Karpas-422 (cell line): ENCODE data around the gene SENP7. TPM values are rescaled to one million over a fixed set of nuclear protein-coding genes. Genes with fewer than 3 reads are reported as not detected.
"Not testable (repeated sequence)": the region's sequence is repeated elsewhere in the genome, so short reads cannot be mapped to it uniquely, and the experiment has no call there.

Source experiments
- DNase-seq: peaks from one replicate; pipeline ENCODE4 v3.0.0-alpha.2; 2015
- H2AFZ ChIP-seq: fragments of 200-600 bp; sonication (generic); 2 replicates; pipeline ENCODE4 v1.6.1; 2014; ENCODE audit warnings: antibody characterized with exemption, low read length, mixed read lengths
- H3K27ac ChIP-seq: fragments of 200-600 bp; sonication (generic); 2 replicates; pipeline ENCODE4 v1.5.1; 2014; ENCODE audit warnings: mild to moderate bottlenecking, low read length, moderate library complexity
- H3K27me3 ChIP-seq: fragments of 200-600 bp; sonication (generic); 2 replicates; pipeline ENCODE4 v1.6.1; 2014; ENCODE audit warnings: low read length, mixed read lengths
- H3K36me3 ChIP-seq: fragments of 200-600 bp; sonication (generic); 2 replicates; pipeline ENCODE4 v1.6.1; 2014; ENCODE audit warnings: low read length, mixed read lengths; ENCODE audit not compliant: insufficient read depth
- H3K4me1 ChIP-seq: fragments of 200-600 bp; sonication (generic); 2 replicates; pipeline ENCODE4 v1.6.1; 2014; ENCODE audit warnings: mild to moderate bottlenecking, low read length, mixed read lengths
- H3K4me2 ChIP-seq: fragments of 200-600 bp; sonication (generic); 2 replicates; pipeline ENCODE4 v1.6.1; 2014; ENCODE audit warnings: low read length, low read depth, mild to moderate bottlenecking; ENCODE audit not compliant: poor library complexity, severe bottlenecking
- H3K4me3 ChIP-seq: fragments of 200-600 bp; sonication (generic); 2 replicates; pipeline ENCODE4 v1.5.1; 2014; ENCODE audit warnings: mild to moderate bottlenecking, antibody characterized with exemption, low read length, mixed read lengths
- H3K79me2 ChIP-seq: fragments of 200-600 bp; sonication (generic); 2 replicates; pipeline ENCODE4 v1.6.1; 2014; ENCODE audit warnings: mild to moderate bottlenecking, low read length, mixed read lengths
- H3K9ac ChIP-seq: fragments of 200-600 bp; sonication (generic); 2 replicates; pipeline ENCODE4 v1.6.0; 2014; ENCODE audit warnings: low read length
- H3K9me2 ChIP-seq: fragments of 200-600 bp; sonication (generic), shearing (Covaris generic); replicated peaks from 2 replicates; pipeline ENCODE4 v1.6.0; 2014; ENCODE audit warnings: mild to moderate bottlenecking, low read length, moderate library complexity; ENCODE audit not compliant: insufficient read depth
- H3K9me3 ChIP-seq: fragments of 300-700, 200-600 bp; sonication (generic); 2 replicates; pipeline ENCODE4 v1.6.1; 2014; ENCODE audit warnings: low read length, mixed read lengths
- H4K20me1 ChIP-seq: fragments of 200-600 bp; sonication (generic); 2 replicates; pipeline ENCODE4 v1.6.1; 2014; ENCODE audit warnings: mild to moderate bottlenecking, antibody characterized with exemption, low read length, low read depth; ENCODE audit not compliant: insufficient read depth
- total RNA-seq: library from RNA; depleted of rRNA; stranded (reverse); fragments of >200 nt; shearing (Covaris generic); gene quantifications from 2 replicates; pipeline ENCODE4 v1.2.3, GENCODE V29; 2014; ENCODE audit warnings: low replicate concordance

The SENP7 gene
- total RNA-seq, 1 experiment from 2014 or later = 31.6 TPM

- DNase-seq = peak; percentile 54
- H3K4me2 ChIP-seq = peak overlapping the region; percentile 1
- no peak overlapping the region; the same call in 1 of the 2 replicates for H3K4me3 ChIP-seq
- no peaks in the 10 kb centered on the region for H3K9me2 ChIP-seq
- H3K27ac ChIP-seq = peak overlapping the region; percentile 39; the same call in 1 of the 2 replicates
- no peaks in the 10 kb centered on the region for H3K27me3 ChIP-seq
- H3K4me1 ChIP-seq = peaks cover 31% of the 10 kb centered on the region
- peaks cover 54% of the 10 kb centered on the region for H3K79me2 ChIP-seq
- no peak overlapping the region for H3K9ac ChIP-seq
- no peaks in the 10 kb centered on the region for H4K20me1 ChIP-seq
- no peaks in the 10 kb centered on the region for H3K9me3 ChIP-seq
- H2AFZ ChIP-seq = no peak overlapping the region
- H3K36me3 ChIP-seq = 0 out of 2 replicates have a peak, but pooled peaks cover 4% of the 10 kb centered on the region
Measured at GRCh38 chr3:101478980-101479379, 34.0 kb downstream of the SENP7 start.

DNA sequence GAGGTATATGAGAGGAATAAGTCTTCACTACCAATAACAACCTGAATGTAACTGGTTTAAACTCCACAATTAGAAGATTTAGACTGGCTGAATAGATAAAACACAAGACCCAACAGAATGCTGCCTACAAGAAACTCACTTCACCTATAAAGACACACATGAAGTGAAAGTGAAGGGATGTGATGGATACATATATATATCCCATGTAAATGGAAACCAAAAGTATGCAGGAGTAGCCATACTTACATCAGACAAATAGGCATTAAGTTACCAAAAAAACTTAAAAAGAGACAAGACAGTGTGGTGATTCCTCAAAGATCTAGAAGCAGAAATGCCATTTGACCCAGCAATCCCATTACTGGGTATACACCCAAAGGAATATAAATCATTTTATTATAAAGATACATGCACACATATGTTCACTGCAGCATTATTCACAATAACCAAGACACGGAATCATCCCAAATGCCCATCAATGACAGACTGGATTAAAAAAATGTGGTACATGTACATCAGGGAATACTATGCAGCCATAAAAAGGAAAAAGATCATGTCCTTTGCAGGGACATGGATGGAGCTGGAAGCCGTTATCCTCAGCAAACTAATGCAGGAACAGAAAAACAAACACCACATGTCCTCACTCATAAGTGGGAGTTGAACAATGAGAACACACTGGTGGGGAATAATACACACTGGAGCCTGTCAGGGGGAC, 38.0 kb downstream of the SENP7 start:
- DNase-seq, H3K27me3 ChIP-seq, H3K9me2 ChIP-seq, H3K36me3 ChIP-seq, H3K9ac ChIP-seq, H4K20me1 ChIP-seq, H3K9me3 ChIP-seq, H3K4me3 ChIP-seq, H3K4me2 ChIP-seq, H2AFZ ChIP-seq: not testable (repeated sequence)
- H3K27ac ChIP-seq = peak overlapping the region; percentile 17; the same call in 1 of the 2 replicates
- H3K4me1 ChIP-seq = peaks cover 34% of the 10 kb centered on the region
- H3K79me2 ChIP-seq = peaks cover 26% of the 10 kb centered on the region

- Histone ChIP-seq H3K79me2 (peaks cover 33% of the 10 kb centered on the region), H3K4me1 (peaks cover 10% of the 10 kb centered on the region)
- H3K4me3 ChIP-seq, H3K9me2 ChIP-seq, H2AFZ ChIP-seq, H3K9ac ChIP-seq, DNase-seq, H3K9me3 ChIP-seq, H3K27ac ChIP-seq, H4K20me1 ChIP-seq, H3K27me3 ChIP-seq, H3K4me2 ChIP-seq, H3K36me3 ChIP-seq: not testable (repeated sequence)
Measured at GRCh38 chr3:101468676-101469075, 44.3 kb downstream of the SENP7 start.

- H3K79me2 ChIP-seq = peaks cover 32% of the 10 kb centered on the region
- H3K4me3 ChIP-seq, H3K27me3 ChIP-seq, H3K36me3 ChIP-seq, H3K9ac ChIP-seq, H3K4me1 ChIP-seq, H3K4me2 ChIP-seq, H4K20me1 ChIP-seq, H3K9me2 ChIP-seq, H2AFZ ChIP-seq, H3K27ac ChIP-seq, H3K9me3 ChIP-seq: not testable (repeated sequence)
- DNase-seq = peak; percentile 7
Measured at GRCh38 chr3:101467310-101467663, 45.7 kb downstream of the SENP7 start.

DNA sequence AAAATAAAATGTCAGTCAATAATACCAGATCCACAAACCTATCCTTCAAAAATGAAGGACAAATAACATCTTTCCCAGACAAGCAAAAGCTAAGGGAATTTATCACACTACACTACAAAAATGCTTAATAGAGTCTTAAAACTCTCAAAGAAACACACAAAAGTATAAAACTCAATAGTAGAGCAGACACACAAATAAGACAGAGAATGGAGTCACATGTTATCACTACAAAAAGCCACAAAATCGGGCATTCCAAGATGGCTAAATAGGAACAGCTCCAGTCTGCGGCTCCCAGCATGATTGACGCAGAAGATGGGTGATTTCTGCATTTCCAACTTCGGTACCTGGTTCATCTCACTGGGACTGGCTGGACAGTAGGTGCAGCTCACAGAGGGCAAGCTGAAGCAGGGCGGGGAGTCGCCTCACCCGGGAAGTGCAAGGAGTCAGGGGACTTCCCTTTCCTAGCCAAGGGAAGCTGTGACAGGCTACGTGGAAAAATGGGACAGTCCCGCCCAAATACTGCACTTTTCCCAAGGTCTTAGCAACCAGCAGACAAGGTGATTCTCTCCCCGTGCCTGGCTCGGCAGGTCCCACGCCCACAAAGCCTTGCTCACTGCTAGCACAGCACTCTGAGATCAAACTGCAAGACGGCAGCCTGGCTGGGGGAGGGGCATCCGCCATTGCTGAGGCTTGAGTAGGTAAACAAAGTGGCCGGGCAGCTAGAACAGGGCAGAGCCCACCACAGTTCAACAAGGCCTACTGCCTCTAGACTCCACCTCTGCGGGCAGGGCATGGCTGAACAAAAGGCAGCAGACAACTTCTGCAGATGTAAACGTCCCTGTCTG, 46.3 kb downstream of the SENP7 start:
- H3K79me2 ChIP-seq = peaks cover 37% of the 10 kb centered on the region
- H3K9me3 ChIP-seq = no peaks in the 10 kb centered on the region
- H4K20me1 ChIP-seq = no peaks in the 10 kb centered on the region
- H3K27ac ChIP-seq = no peak overlapping the region
- no peak overlapping the region for H3K9ac ChIP-seq
- no peaks in the 10 kb centered on the region for H3K27me3 ChIP-seq
- no peak overlapping the region for H3K4me3 ChIP-seq
- H3K36me3 ChIP-seq = no peaks in the 10 kb centered on the region
- DNase-seq = peak; percentile 38
- H3K4me2 ChIP-seq = no peak overlapping the region
- no peaks in the 10 kb centered on the region; the same call in 1 of the 2 replicates for H3K4me1 ChIP-seq
- H2AFZ ChIP-seq = no peak overlapping the region
- no peaks in the 10 kb centered on the region for H3K9me2 ChIP-seq

DNA sequence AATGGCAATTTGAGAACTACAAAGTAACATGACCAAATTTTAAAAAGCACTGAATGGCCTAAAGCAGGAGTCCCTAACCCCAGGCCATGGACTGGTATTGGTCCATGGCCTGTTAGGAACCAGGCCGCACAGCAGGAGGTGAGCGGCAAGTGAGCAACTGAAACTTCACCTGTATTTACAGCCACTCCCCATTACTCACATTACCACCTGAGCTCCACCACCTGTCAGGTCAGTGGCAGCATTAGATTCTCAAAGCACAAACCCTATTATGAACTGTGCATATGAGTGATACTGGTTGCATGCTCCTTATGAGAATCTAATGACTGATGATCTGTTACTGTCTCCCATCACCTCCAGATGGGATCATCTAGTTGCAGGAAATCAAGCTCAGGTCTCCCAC, 48.8 kb downstream of the SENP7 start:
- Histone ChIP-seq H3K36me3 (no peaks in the 10 kb centered on the region), H3K9me3 (no peaks in the 10 kb centered on the region), H4K20me1 (no peaks in the 10 kb centered on the region), H3K4me2 (no peak overlapping the region), H3K27me3 (no peaks in the 10 kb centered on the region), H2AFZ (no peak overlapping the region), H3K79me2 (peaks cover 55% of the 10 kb centered on the region), H3K9me2 (no peaks in the 10 kb centered on the region), H3K27ac (no peak overlapping the region), H3K4me1 (no peaks in the 10 kb centered on the region; the same call in 1 of the 2 replicates), H3K9ac (no peak overlapping the region), H3K4me3 (no peak overlapping the region)
- peak; percentile 6 for DNase-seq

GRCh38 chr3:101461451-101461850, 51.6 kb downstream of the SENP7 start:
- no peaks in the 10 kb centered on the region for H3K36me3 ChIP-seq
- no peaks in the 10 kb centered on the region; the same call in 1 of the 2 replicates for H3K4me1 ChIP-seq
- H3K27ac ChIP-seq = no peak overlapping the region
- H3K9ac ChIP-seq = no peak overlapping the region
- H3K27me3 ChIP-seq = no peaks in the 10 kb centered on the region
- H3K79me2 ChIP-seq = peaks cover 50% of the 10 kb centered on the region
- no peak overlapping the region for H3K4me2 ChIP-seq
- no peak overlapping the region for H3K4me3 ChIP-seq
- no peaks in the 10 kb centered on the region for H3K9me2 ChIP-seq
- H4K20me1 ChIP-seq = no peaks in the 10 kb centered on the region
- H2AFZ ChIP-seq = no peak overlapping the region
- no peaks in the 10 kb centered on the region for H3K9me3 ChIP-seq
- no peak for DNase-seq

GRCh38 chr3:101458387-101458786, 54.6 kb downstream of the SENP7 start:
- Histone ChIP-seq H3K27ac (no peak overlapping the region), H3K79me2 (peaks cover 25% of the 10 kb centered on the region), H3K4me3 (no peak overlapping the region), H3K27me3 (no peaks in the 10 kb centered on the region), H4K20me1 (no peaks in the 10 kb centered on the region), H3K36me3 (no peaks in the 10 kb centered on the region), H3K4me2 (no peak overlapping the region), H3K9me2 (no peaks in the 10 kb centered on the region), H3K9me3 (no peaks in the 10 kb centered on the region), H3K9ac (no peak overlapping the region), H3K4me1 (no peaks in the 10 kb centered on the region), H2AFZ (no peak overlapping the region)
- DNase-seq = no peak
